Prostate gland (tissue), 2 donors: ENCODE measurements around the gene LRRC18.

Experiments used
- POLR2A ChIP-seq: fragments of 450-650 bp; IDR thresholded peaks from one replicate; pipeline ENCODE4 v1.6.1; 2016; ENCODE audit warnings: antibody characterized with exemption, mild to moderate bottlenecking
- POLR2AphosphoS5 ChIP-seq: sonication (generic); formaldehyde crosslinking; IDR thresholded peaks from one replicate; pipeline ENCODE4 v1.6.1; 2017; ENCODE audit warnings: antibody characterized with exemption
- TF ChIP-seq, protein P1 (sequence below), 4 experiments: fragments of 200-600 bp in 2 of 4; fragments of 450-650 bp in 2 of 4; sonication (generic) in 2 of 4; IDR thresholded peaks; 1 replicate in 3 of 4; 2 replicates in 1 of 4; pipeline ENCODE4 v1.5.1; 2016 to 2019; ENCODE audit warnings: antibody characterized with exemption in 4 of 4, mild to moderate bottlenecking in 2 of 4, moderate library complexity in 2 of 4

- TF ChIP-seq, protein P1, sequence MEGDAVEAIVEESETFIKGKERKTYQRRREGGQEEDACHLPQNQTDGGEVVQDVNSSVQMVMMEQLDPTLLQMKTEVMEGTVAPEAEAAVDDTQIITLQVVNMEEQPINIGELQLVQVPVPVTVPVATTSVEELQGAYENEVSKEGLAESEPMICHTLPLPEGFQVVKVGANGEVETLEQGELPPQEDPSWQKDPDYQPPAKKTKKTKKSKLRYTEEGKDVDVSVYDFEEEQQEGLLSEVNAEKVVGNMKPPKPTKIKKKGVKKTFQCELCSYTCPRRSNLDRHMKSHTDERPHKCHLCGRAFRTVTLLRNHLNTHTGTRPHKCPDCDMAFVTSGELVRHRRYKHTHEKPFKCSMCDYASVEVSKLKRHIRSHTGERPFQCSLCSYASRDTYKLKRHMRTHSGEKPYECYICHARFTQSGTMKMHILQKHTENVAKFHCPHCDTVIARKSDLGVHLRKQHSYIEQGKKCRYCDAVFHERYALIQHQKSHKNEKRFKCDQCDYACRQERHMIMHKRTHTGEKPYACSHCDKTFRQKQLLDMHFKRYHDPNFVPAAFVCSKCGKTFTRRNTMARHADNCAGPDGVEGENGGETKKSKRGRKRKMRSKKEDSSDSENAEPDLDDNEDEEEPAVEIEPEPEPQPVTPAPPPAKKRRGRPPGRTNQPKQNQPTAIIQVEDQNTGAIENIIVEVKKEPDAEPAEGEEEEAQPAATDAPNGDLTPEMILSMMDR (IDR thresholded peaks at IDR 0.05): no peak
- TF ChIP-seq POLR2AphosphoS5 (no peak), POLR2A (no peak)
These were observed 56.8 kb downstream of the LRRC18 start for GRCh38 chr10:48882881-48883280.
